Esophagus mucosa (tissue), 1 donor: ENCODE measurements around the gene GNB1L. TPM values are rescaled to one million over a fixed set of nuclear protein-coding genes. Genes with fewer than 3 reads are reported as not detected.

Experiments used
- ATAC-seq: fragments of 200-7000 bp; cut with Tn5 transposase; one replicate; pipeline ENCODE4 v1.9.1; 2020
- total RNA-seq: library from RNA; stranded (reverse); gene quantifications from one replicate; pipeline ENCODE4 v1.2.4, GENCODE V29; 2023
- donor health status: DM: yes; HTN: yes; CAD: no.

Gene GNB1L
- total RNA-seq, 1 donor from 2014 or later, result 3.9 TPM

- ATAC-seq, result no peak
Measured at GRCh38 chr22:19876314-19876940, 21.8 kb upstream of the GNB1L start.

GRCh38 chr22:19875531-19876313 lies 21.0 kb upstream of the GNB1L start:
- no peak for ATAC-seq

- ATAC-seq, result no peak
Measured at GRCh38 chr22:19875061-19875530, 20.4 kb upstream of the GNB1L start.

- ATAC-seq, result peak; percentile 67
Measured at GRCh38 chr22:19874307-19875060, 19.8 kb upstream of the GNB1L start.

GRCh38 chr22:19873960-19874306 lies 19.3 kb upstream of the GNB1L start:
- no peak for ATAC-seq

- peak; percentile 3 for ATAC-seq
Measured at GRCh38 chr22:19873138-19873959, 18.7 kb upstream of the GNB1L start.

- no peak for ATAC-seq
Measured at GRCh38 chr22:19872779-19873137, 18.1 kb upstream of the GNB1L start.

- no peak for ATAC-seq
Measured at GRCh38 chr22:19871845-19872778, 17.4 kb upstream of the GNB1L start.

GRCh38 chr22:19871023-19871844 lies 16.6 kb upstream of the GNB1L start:
- no peak for ATAC-seq

- ATAC-seq, result no peak
Measured at GRCh38 chr22:19870153-19871022, 15.7 kb upstream of the GNB1L start.

GRCh38 chr22:19869497-19870152 lies 15.0 kb upstream of the GNB1L start:
- no peak for ATAC-seq

- peak; percentile 62 for ATAC-seq
Measured at GRCh38 chr22:19868773-19869471, 14.2 kb upstream of the GNB1L start.

- ATAC-seq, result no peak
Measured at GRCh38 chr22:19868333-19868732, 13.7 kb upstream of the GNB1L start.

GRCh38 chr22:19867617-19868016 lies 12.9 kb upstream of the GNB1L start:
- ATAC-seq, result no peak

- ATAC-seq, result no peak
Measured at GRCh38 chr22:19866665-19867009, 12.0 kb upstream of the GNB1L start.

- ATAC-seq, result no peak
Measured at GRCh38 chr22:19865141-19865829, 10.6 kb upstream of the GNB1L start.

GRCh38 chr22:19864538-19865106 lies 9.9 kb upstream of the GNB1L start:
- no peak for ATAC-seq
